CD4-positive, alpha-beta memory T cell (primary cell): ENCODE measurements around the gene NOL8. TPM values are rescaled to one million over a fixed set of nuclear protein-coding genes. Genes with fewer than 3 reads are reported as not detected.

Experiments used
- CTCF ChIA-PET: fragments of 350-600 bp; sonication (Branson Sonifier 250); formaldehyde crosslinking; loops from one replicate; lab custom pipeline; 2021; ENCODE audit warnings: inconsistent platforms; ENCODE audit not compliant: partially characterized antibody; lab: Charles Lee
- POLR2A ChIA-PET: fragments of 350-600 bp; sonication (Branson Sonifier 250); formaldehyde crosslinking; loops from one replicate; lab custom pipeline; 2021; ENCODE audit not compliant: partially characterized antibody; lab: Charles Lee
- DNase-seq, 5 donors: peaks; one replicate each; pipeline versions ENCODE4 v3.0.0 to v3.0.0-alpha.2; 2020 to 2022; ENCODE audit warnings: mixed read lengths in 1 of 5
- H3K27ac ChIP-seq: one replicate; pipeline ENCODE4 v1.7.0; 2013; ENCODE audit warnings: low read depth, low read length
- H3K27me3 ChIP-seq: 2 replicates; pipeline ENCODE4 v1.7.0; 2013; ENCODE audit warnings: mild to moderate bottlenecking, low read length, moderate library complexity; ENCODE audit not compliant: insufficient read depth
- H3K36me3 ChIP-seq: 2 replicates; pipeline ENCODE4 v1.7.0; 2013; ENCODE audit warnings: mild to moderate bottlenecking, low read length, moderate library complexity; ENCODE audit not compliant: insufficient read depth
- H3K4me1 ChIP-seq: 2 replicates; pipeline ENCODE4 v1.7.0; 2013; ENCODE audit warnings: mild to moderate bottlenecking, low read length, moderate library complexity; ENCODE audit not compliant: insufficient read depth
- H3K4me3 ChIP-seq, 2 donors: one replicate each; pipeline ENCODE4 v1.7.0; 2013; ENCODE audit warnings: low read length in 2 of 2, mild to moderate bottlenecking in 1 of 2
- H3K9me3 ChIP-seq, 2 donors: one replicate each; pipeline ENCODE4 v1.7.0; 2013; ENCODE audit warnings: low read length in 2 of 2, control low read depth in 1 of 2; ENCODE audit not compliant: control insufficient read depth in 1 of 2
- H3K27ac Mint-ChIP-seq, 7 donors: one replicate each; pipeline ENCODE4 v1.8.0; 2020 to 2021; ENCODE audit warnings: mixed read lengths in 7 of 7, mild to moderate bottlenecking in 6 of 7, inconsistent platforms in 3 of 7, moderate library complexity in 3 of 7
- H3K27me3 Mint-ChIP-seq, 2 donors: one replicate each; pipeline ENCODE4 v1.8.0; 2020 to 2021; ENCODE audit warnings: mixed read lengths in 2 of 2
- H3K36me3 Mint-ChIP-seq, 2 donors: one replicate each; pipeline ENCODE4 v1.8.0; 2020 to 2021; ENCODE audit warnings: mixed read lengths in 2 of 2, inconsistent platforms in 1 of 2, mild to moderate bottlenecking in 1 of 2
- H3K4me1 Mint-ChIP-seq, 4 donors: one replicate each; pipeline ENCODE4 v1.8.0; 2020 to 2021; ENCODE audit warnings: mixed read lengths in 4 of 4, mild to moderate bottlenecking in 1 of 4
- H3K4me3 Mint-ChIP-seq, 8 donors: one replicate each; pipeline ENCODE4 v1.8.0; 2020 to 2021; ENCODE audit warnings: mixed read lengths in 8 of 8, mild to moderate bottlenecking in 7 of 8, moderate library complexity in 6 of 8, inconsistent platforms in 3 of 8
- H3K9me3 Mint-ChIP-seq, 8 donors: one replicate each; pipeline ENCODE4 v1.8.0; 2020 to 2021; ENCODE audit warnings: mixed read lengths in 8 of 8, mild to moderate bottlenecking in 5 of 8, inconsistent platforms in 3 of 8, moderate library complexity in 1 of 8
- intact Hi-C: fragments of 100-400 bp; cut with micrococcal nuclease; formaldehyde crosslinking; loops from one replicate; pipeline ENCODE4 v1.15.1; 2023
- polyA plus RNA-seq, 2 donors: library from polyadenylated mRNA; unstranded; fragments of 300-500 nt; fragmentation: Illumina TruSeq; gene quantifications; one replicate each; pipeline ENCODE4 v1.2.3, GENCODE V29; 2021
- total RNA-seq, 2 experiments: library from RNA; stranded (reverse); gene quantifications; one replicate each; pipeline ENCODE4 v1.2.3, GENCODE V29; 2021

Gene NOL8
- 100 to 1,000 TPM in 1 of 2 experiments, 10 to 100 TPM in 1; 93.9 to 104 TPM for total RNA-seq
- polyA plus RNA-seq, result 10 to 100 TPM; 12.3 to 38.7 TPM

DNA sequence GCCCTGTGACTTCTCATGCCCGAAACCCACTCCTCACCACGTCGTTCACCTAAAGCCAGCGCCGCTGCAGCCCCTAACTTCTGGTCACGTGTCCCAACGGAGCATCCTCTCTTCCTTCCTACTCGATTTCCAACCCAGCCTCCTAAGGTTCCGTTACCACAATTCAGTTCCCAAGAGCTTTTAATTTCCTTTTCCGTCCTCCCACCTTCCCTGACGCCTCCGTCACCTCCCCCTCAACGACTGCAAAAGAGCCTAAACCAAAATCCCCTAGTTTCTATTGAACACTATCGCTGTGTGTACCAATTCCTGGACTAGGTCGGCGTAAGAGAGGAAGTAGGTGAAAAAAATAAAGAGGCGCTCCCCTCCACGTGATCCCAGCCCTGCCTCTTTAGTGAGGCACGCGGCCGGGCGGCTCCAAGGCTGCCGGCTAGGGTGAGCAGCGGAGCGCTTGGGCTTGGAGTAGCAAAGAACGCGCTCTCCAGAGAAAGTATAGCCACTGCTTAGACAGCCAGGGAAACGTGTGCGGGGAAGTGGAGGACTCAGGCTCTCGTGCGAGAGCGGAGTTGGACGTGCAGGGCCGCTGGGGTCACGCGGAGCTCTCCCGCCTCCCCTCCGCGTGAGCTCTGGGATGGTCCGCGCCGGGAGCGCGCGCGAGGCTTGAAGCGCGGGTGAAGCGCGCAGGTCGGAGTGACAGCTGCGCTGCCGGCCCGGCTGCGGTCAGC, at the start of gene NOL8, which contains the start of gene CENPP:
Gene NOL8, minus strand, starts transcription at position 82 of the 722 bp plus-strand sequence. CDS start 1,189 bp downstream, outside the sequence.
Gene CENPP, plus strand, starts transcription at position 685 of the 722 bp plus-strand sequence.
- ChIA-PET CTCF (interaction anchor here (1.0 to 1.6 kb wide), 5 partner anchors 8 to 345 kb away, joined by 3 to 5 read pairs (median 4); no protein-coding TSS in a partner anchor), POLR2A (interaction anchor here (0.7 to 2.9 kb wide), 13 partner anchors 8 to 1840 kb away, joined by 3 to 30 read pairs (median 5); partner anchors contain the start of genes BICD2, IARS1 and IPPK)
- Mint-ChIP-seq H3K9me3 (no peaks in the 10 kb centered on the region), H3K4me1 (peaks cover 8 to 41% (median 30%) of the 10 kb centered on the region in 4 donors), H3K36me3 (peaks cover 15 to 32% of the 10 kb centered on the region in 2 donors), H3K27me3 (no peaks in the 10 kb centered on the region), H3K4me3 (peak within 1 kb of the TSS; percentile 95 to 99 (median 98)), H3K27ac (peak within 1 kb of the TSS; percentile 91 to 100 (median 99))
- Histone ChIP-seq H3K36me3 (peaks cover 20% of the 10 kb centered on the region), H3K27ac (peak within 1 kb of the TSS; percentile 92), H3K4me3 (peak within 1 kb of the TSS; percentile 97 to 100), H3K27me3 (no peaks in the 10 kb centered on the region), H3K9me3 (no peaks in the 10 kb centered on the region), H3K4me1 (peaks cover 26% of the 10 kb centered on the region)
- peak; percentile 89 to 91 (median 91) for DNase-seq
- intact Hi-C loops, result loop anchor here (1.0 to 10.0 kb wide), 5 partner anchors 32 to 901 kb away; partner anchors contain the start of genes BICD2, IARS1, IPPK and NFIL3

DNA sequence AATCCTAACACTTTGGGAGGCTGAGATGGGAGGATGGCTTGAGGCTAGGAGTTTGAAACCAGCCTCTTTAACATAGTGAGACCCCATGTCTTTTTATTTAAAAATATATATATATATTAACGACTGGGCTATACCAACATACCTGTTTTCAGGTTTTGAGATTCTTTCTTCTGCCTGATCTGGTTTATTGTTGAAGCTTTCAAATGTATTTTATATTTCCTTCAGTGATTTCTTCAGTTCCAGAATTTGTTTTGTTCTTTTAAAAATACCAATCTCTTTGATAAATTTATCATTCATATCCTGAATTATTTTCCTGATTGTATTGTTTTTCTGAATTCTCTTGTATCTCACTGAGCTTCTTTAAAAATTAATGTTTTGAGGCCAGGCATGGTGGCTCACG, 48.0 kb upstream of the NOL8 start:
- Histone ChIP-seq H3K9me3 (no peaks in the 10 kb centered on the region), H3K36me3 (no peaks in the 10 kb centered on the region), H3K4me3 (no peak overlapping the region), H3K4me1 (no peaks in the 10 kb centered on the region), H3K27me3 (no peaks in the 10 kb centered on the region), H3K27ac (no peak overlapping the region)
- no peak for DNase-seq
- CTCF ChIA-PET, result no interaction called here
- Mint-ChIP-seq H3K27ac (no peak overlapping the region), H3K27me3 (no peaks in the 10 kb centered on the region), H3K4me1 (no peaks in the 10 kb centered on the region), H3K9me3 (peaks cover 0 to 51% (median 36%) of the 10 kb centered on the region in 8 donors), H3K4me3 (no peak overlapping the region), H3K36me3 (peaks cover 9 to 25% of the 10 kb centered on the region in 2 donors)
- intact Hi-C loops, result no loop called here
- POLR2A ChIA-PET, result no interaction called here

DNA sequence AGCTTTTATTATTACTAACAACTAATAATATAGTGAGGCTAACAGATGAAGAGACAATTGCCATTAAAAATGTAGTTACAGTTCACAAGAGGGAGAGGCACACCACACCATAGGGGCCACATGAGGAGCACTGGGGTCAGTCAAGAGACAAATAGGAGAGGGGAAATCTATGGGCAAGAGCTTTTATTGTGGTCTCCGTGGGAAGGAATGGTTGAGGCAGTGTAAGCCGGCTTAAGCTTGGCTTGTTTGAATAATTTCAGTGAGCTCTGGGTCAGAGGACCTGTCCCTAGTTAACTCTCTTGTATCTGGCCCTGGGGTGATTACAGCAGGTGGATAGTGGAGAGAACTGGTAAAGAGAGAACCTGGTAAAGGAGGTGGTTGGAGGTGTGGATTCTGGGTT, 43.9 kb upstream of the NOL8 start:
- no peaks in the 10 kb centered on the region for H3K36me3 ChIP-seq
- CTCF ChIA-PET, result no interaction called here
- H3K4me1 ChIP-seq, result no peaks in the 10 kb centered on the region
- Mint-ChIP-seq H3K4me1 (no peaks in the 10 kb centered on the region), H3K9me3 (peaks cover 0 to 23% (median 14%) of the 10 kb centered on the region in 8 donors), H3K27ac (no peak overlapping the region), H3K27me3 (no peaks in the 10 kb centered on the region), H3K4me3 (no peak overlapping the region), H3K36me3 (peaks cover 4 to 7% of the 10 kb centered on the region in 2 donors)
- H3K27ac ChIP-seq, result no peak overlapping the region
- H3K9me3 ChIP-seq, result no peaks in the 10 kb centered on the region
- no peak for DNase-seq
- POLR2A ChIA-PET, result no interaction called here
- no peaks in the 10 kb centered on the region for H3K27me3 ChIP-seq
- H3K4me3 ChIP-seq, result no peak overlapping the region
- intact Hi-C loops, result no loop called here

DNA sequence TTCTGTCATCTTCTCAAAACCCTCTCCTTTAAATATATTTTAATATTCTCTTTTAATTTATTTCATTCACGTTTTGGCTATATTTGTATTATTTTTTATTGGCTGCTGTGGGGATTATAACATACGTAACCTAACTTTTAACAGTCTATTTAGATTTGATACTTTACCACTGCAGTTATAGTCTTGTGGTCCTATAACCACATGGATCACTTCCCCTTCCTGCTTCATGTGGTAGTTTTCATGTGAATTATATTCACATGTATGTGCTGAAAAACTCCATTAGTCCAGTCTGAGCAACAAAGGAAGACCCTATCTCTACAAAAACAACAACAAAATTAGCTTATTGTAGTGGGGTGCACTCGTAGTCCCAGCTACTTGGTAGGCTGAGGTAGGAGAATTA, 34.9 kb upstream of the NOL8 start:
- intact Hi-C loops, result no loop called here
- peaks cover 17 to 29% of the 10 kb centered on the region in 2 donors for H3K36me3 Mint-ChIP-seq
- no peak for DNase-seq
- Histone ChIP-seq H3K4me1 (no peaks in the 10 kb centered on the region), H3K27me3 (no peaks in the 10 kb centered on the region), H3K4me3 (no peak overlapping the region), H3K9me3 (no peaks in the 10 kb centered on the region), H3K27ac (no peak overlapping the region), H3K36me3 (no peaks in the 10 kb centered on the region)
- H3K4me3 Mint-ChIP-seq, result no peak overlapping the region
- no peak overlapping the region for H3K27ac Mint-ChIP-seq
- POLR2A ChIA-PET, result no interaction called here
- H3K9me3 Mint-ChIP-seq, result peaks cover 2 to 42% (median 24%) of the 10 kb centered on the region in 8 donors
- CTCF ChIA-PET, result no interaction called here
- H3K27me3 Mint-ChIP-seq, result no peaks in the 10 kb centered on the region
- peaks cover 0 to 2% (median 0%) of the 10 kb centered on the region in 4 donors for H3K4me1 Mint-ChIP-seq

DNA sequence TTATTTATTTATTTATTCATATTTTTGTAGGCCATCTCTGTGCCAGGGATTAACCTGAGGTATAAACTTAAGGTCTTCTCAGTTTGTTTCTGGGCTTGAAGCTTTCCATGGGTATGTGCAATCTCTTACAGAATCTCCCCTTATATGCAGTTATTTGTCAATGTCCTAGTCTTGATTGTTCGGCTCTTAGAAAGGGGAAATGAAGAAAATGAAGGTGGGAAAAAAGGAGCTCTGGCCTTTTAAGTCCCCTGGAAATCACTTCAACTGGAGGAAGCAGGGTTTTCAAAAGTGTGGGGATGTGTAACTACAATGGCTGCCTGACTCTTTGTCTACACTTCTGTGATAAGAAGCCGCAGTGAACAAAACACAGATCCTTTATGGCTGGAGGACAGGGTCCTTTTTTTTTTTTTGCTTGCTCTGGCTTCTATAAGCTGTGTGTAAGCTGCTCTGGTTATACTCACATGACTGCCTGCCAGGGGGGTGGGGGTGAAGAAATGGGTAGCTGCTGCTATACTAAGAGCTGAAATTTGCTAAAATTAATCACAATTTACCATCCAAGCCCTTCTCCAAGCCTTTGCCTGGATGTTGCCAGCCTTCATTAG, 34.3 kb upstream of the NOL8 start:
- DNase-seq, result no peak
- H3K9me3 ChIP-seq, result no peaks in the 10 kb centered on the region
- Mint-ChIP-seq H3K36me3 (peaks cover 20 to 34% of the 10 kb centered on the region in 2 donors), H3K9me3 (peaks cover 2 to 47% (median 29%) of the 10 kb centered on the region in 8 donors), H3K4me3 (no peak overlapping the region), H3K4me1 (peaks cover 0 to 2% (median 0%) of the 10 kb centered on the region in 4 donors), H3K27ac (no peak overlapping the region), H3K27me3 (no peaks in the 10 kb centered on the region)
- intact Hi-C loops, result no loop called here
- ChIA-PET POLR2A (no interaction called here), CTCF (no interaction called here)
- H3K4me3 ChIP-seq, result no peak overlapping the region
- no peaks in the 10 kb centered on the region for H3K36me3 ChIP-seq
- no peaks in the 10 kb centered on the region for H3K4me1 ChIP-seq
- no peak overlapping the region for H3K27ac ChIP-seq
- no peaks in the 10 kb centered on the region for H3K27me3 ChIP-seq

DNA sequence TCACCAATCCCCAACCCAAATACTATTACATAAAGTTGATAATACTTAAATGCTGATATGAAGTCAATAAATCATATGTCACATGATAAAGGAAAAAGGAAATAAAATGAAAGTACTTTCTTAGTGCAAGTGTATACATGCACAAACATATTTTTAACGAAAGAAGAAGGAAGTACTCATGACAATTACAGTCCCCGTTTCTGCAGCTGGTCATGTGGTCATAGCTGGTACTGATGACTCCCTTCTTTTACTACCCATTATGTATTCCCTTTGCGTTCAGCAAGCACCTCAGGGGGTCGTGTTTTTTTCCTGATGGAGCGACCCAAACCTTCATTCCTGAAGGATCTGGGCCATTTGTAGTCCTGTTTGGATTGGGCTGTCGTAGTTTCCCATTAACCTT, 27.9 kb upstream of the NOL8 start:
- no peaks in the 10 kb centered on the region for H3K27me3 ChIP-seq
- Mint-ChIP-seq H3K4me1 (no peaks in the 10 kb centered on the region), H3K36me3 (peaks cover 16 to 35% of the 10 kb centered on the region in 2 donors), H3K27ac (no peak overlapping the region), H3K9me3 (peaks cover 2 to 36% (median 24%) of the 10 kb centered on the region in 8 donors), H3K27me3 (no peaks in the 10 kb centered on the region), H3K4me3 (no peak overlapping the region)
- DNase-seq, result no peak
- H3K9me3 ChIP-seq, result no peaks in the 10 kb centered on the region
- no peaks in the 10 kb centered on the region for H3K36me3 ChIP-seq
- ChIA-PET POLR2A (no interaction called here), CTCF (no interaction called here)
- H3K4me1 ChIP-seq, result no peaks in the 10 kb centered on the region
- intact Hi-C loops, result no loop called here
- no peak overlapping the region for H3K4me3 ChIP-seq
- no peak overlapping the region for H3K27ac ChIP-seq

DNA sequence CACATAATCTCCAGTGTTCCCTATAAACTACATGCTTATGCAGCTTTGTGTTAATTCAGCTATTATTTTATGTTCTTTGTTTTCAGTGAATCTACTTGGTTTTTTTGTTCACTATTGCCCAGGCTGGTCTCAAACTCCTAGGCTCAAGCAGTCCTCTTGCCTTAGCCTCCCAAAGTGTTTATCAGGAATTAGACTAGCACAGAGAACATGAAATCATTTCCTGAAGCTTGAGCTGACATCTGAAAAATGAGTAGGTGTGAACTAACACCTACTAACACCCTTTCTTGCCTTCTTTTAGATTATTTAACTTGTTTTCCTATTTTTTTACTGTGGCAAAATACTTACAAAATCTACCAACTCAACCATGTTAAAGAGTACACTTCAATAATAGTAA, 25.6 kb upstream of the NOL8 start:
- Mint-ChIP-seq H3K27me3 (no peaks in the 10 kb centered on the region), H3K4me3 (no peak overlapping the region), H3K27ac (no peak overlapping the region), H3K4me1 (peaks cover 0 to 2% (median under 1%) of the 10 kb centered on the region in 4 donors), H3K36me3 (peaks cover 6 to 21% of the 10 kb centered on the region in 2 donors), H3K9me3 (peaks cover 0 to 13% (median 11%) of the 10 kb centered on the region in 8 donors)
- H3K9me3 ChIP-seq, result no peaks in the 10 kb centered on the region
- no peaks in the 10 kb centered on the region for H3K27me3 ChIP-seq
- H3K27ac ChIP-seq, result no peak overlapping the region
- no peak for DNase-seq
- ChIA-PET CTCF (no interaction called here), POLR2A (no interaction called here)
- no peak overlapping the region for H3K4me3 ChIP-seq
- H3K36me3 ChIP-seq, result no peaks in the 10 kb centered on the region
- no peaks in the 10 kb centered on the region for H3K4me1 ChIP-seq
- intact Hi-C loops, result no loop called here
